GM18951 (cell line): ENCODE measurements around the gene CAMTA1.
"Not testable (repeated sequence)": the region's sequence is repeated elsewhere in the genome, so short reads cannot be mapped to it uniquely, and the experiment has no call there.

Source experiments
- POLR2A ChIP-seq: IDR thresholded peaks from 4 replicates; pipeline ENCODE4 v1.6.1; 2011; ENCODE audit warnings: mild to moderate bottlenecking; ENCODE audit not compliant: insufficient read length, insufficient read depth; ENCODE audit errors: extremely low read depth
- in situ Hi-C: fragments of 300-500 bp; cut with MboI; formaldehyde crosslinking; loops from one replicate; pipeline ENCODE4 v1.12.0; 2022; ENCODE audit warnings: low sequenced_read_pairs, mixed read lengths, inconsistent platforms; ENCODE audit not compliant: unreplicated experiment

The CAMTA1 gene

DNA sequence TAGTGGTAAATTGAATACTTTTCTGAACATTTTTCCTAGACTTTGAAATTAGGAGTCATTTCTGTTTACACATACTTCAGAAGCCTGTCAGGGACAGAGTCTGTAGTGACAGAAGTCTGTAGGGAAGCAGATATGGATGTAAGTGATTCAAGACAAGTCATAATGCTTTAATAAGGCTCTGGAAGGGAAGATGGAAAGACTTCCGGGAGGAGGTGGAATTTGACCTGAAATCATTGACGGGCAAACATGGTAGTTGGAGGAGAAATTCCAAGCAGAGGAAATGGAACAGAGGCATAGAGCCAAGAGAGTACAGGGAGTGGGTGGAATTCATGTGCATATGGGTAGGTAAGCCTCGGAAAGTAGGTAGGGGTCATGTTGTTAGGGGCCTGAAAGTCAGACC lies 22.5 kb downstream of the CAMTA1 start:
- in situ Hi-C loops, result no loop called here
- TF ChIP-seq POLR2A, result no peak

DNA sequence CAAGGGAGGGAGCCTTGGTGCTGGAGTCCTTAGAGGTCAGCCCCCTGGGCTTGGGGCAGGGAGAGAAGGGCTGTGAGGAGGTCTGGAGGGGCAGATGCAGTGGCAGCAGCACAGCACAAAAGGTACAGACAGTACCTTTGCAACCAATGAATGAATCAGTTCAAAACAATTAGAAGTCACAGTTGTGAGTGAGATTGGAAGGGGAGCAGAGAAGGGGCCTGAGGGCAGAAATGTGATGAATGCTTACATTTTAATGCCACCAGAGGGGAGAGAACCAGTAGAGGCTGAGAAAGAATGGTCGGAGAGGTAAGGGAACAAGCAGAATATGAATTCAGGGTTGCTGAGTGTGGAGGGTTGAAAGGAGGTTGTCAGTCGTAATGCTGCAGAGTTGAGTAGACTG lies 24.2 kb downstream of the CAMTA1 start:
- no peak for TF ChIP-seq POLR2A
- in situ Hi-C loops, result no loop called here

DNA sequence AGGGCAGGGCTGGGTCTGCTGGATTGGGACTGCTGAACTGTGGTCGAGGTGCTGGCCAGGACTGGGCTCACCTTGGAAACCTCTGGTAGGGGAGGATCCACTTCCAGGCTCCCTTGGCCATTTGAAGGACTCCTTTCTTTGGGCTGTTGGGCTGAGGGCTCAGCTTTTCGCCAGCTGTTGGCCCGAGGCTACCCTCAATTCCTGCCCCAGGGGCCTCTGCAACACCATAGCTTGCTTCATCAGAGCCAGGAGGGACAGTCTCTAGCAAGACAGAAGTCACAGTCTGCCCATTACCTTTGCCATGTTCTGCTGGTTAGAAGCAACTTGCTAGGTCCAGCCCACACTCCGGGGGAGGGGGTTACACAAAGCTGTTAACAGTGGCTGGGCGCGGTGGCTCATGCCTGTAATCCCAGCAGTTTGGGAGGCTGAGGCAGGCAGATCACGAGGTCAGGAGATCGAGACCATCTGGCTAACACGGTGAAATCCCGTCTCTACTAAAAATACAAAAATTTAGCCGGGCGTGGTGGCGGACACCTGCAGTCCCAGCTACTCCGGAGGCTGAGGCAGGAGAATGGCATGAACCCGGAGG lies 25.0 kb downstream of the CAMTA1 start:
- in situ Hi-C loops, result not testable (repeated sequence)

DNA sequence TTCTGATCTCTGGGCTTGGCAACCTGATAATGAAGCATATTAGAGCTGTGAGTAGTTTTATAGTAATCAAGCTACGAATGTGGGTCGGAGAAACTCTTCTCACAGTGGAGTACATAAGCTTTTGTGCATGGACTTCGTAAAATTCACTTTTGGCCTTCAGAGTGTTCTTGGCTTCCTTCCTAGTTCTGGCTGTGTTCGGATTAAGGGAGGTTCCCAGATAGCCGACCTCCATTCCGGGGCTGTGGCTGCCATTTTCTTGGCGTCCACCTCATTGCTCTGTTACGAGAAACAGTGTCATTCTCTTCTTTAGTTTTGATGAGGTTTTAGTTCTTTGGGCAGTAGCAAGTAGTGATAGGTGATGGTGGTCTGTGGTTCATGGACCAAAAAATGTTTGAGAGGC lies 26.3 kb downstream of the CAMTA1 start:
- in situ Hi-C loops, result no loop called here
- no peak for TF ChIP-seq POLR2A

DNA sequence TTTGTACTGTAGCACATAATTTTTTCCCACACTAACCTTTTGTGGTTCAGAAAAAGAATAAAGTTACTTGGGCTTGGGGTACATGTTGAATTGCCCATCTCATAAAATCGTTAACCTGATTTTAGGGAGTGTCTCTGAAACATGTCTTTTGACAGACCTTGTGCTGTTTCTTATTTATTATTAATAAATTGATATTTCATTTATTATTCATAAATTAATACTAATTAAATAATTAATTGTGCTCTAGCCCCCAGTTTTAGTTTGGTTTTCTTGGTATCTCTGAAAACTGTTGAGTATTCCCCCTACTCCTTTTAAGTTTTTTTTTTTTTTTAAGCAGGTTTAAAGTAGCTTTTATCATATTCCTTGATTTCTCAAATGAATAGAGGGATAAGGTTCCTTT lies 27.9 kb downstream of the CAMTA1 start:
- TF ChIP-seq POLR2A, result no peak
- in situ Hi-C loops, result no loop called here

DNA sequence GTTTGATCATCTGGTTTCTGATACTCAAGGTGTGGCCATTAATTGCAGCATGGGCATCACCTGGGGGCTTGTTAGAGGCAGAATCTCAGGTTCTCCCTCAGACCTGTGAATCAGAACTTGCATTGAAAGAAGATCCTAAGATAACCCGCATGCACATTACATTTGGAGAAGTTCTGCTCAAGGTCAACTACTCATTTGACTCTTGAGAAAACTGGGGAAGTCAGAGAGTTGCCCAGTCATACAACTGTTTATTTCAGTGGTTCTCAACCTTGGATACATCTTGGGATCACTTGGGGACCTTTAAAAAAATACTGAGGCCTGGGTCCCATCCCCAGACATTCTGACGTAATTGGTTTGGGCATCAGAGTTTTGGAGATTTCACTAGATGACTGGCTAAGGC lies 30.5 kb downstream of the CAMTA1 start:
- in situ Hi-C loops, result no loop called here
- TF ChIP-seq POLR2A, result no peak

DNA sequence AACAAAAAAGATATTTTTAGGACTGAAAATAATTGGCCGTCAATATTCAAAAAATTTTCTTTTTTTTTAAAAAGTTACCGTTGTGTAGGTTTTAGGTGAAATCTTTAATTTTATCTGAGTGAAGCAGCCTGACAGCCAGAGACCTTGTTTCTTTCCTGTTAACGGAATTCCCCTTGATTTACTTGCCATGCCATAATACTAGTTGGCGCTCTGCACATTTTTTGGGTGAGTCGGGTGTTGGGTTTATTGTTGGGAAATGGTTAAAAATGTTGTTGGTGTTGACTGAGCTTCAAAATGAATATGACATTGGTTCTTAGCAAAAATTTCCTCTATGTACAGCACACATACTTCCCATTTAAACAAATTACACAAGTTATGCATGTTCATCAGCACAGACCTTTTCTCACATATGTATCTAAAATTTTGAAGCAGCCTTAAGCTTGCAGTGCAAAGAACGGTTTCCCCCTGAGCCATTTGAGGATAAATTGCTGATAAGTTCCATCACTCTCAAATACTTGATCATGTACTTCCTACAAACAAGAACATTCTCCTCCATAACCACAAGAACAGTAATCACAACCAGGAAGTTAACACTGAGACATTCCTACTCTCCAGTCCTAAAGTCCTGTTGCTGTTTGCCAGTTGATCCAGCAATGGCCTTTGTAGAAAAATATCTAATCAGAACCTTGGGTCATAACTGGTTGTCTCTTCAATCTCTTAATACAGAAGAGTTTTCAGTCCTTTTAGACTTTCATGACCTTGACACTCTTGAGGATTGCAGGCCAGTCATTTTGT lies 34.2 kb downstream of the CAMTA1 start:
- in situ Hi-C loops, result no loop called here
- TF ChIP-seq POLR2A, result no peak

DNA sequence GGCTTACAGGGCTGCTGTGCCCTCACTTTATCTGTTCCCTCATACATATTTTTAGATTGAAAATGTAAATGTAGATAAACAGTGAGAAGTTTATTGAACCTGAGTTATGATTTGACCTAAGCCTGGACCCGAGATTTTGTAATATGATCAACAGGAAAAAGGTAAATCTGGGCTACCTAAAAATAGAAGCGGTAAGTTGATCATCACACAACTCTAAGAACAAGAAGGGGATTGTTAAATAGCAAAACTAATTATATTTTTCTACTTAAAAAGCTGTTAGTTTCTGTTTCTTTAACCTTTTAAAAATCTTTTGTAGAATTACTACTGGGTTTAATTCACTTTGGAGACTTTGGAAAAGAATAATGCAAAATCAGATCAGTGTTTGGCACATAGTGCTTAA lies 35.6 kb downstream of the CAMTA1 start:
- in situ Hi-C loops, result no loop called here
- TF ChIP-seq POLR2A, result no peak

DNA sequence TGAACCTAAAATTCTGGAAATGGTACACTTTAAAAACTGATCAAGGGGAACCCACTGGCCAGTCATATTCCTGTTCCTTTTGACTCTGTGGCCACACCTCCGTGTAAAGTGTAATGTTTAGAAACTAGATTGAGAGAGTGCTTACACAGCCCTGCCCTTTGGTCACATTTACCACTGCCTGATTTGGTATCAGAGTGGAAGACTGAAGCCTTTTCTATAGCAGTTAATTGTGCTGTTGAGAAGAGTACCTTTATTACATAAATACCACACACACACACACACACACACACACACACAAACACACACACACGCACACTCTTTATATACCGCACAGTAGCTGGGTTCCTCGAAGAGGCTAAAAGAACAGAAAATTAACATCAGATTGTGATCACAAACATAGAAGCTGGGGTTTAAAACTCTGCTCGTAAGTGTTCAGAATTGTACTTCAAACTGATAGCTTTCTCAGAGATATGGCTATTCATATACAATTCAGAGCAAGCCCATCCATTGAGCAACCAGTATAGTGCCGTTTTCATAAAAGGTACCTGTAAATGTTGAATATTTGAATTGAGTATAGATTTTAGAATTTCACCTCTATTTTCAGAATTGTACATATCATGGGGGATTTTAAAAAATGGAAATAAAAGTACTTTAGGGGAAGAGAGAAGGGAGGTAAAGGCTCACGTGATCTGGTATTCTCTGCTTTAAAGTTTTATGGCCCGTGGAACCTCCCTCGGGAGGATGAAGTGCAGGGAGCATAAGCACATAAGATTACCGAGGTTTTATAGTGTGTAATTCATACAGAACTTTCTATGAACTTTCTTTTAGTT lies 37.5 kb downstream of the CAMTA1 start:
- TF ChIP-seq POLR2A, result no peak
- in situ Hi-C loops, result no loop called here

DNA sequence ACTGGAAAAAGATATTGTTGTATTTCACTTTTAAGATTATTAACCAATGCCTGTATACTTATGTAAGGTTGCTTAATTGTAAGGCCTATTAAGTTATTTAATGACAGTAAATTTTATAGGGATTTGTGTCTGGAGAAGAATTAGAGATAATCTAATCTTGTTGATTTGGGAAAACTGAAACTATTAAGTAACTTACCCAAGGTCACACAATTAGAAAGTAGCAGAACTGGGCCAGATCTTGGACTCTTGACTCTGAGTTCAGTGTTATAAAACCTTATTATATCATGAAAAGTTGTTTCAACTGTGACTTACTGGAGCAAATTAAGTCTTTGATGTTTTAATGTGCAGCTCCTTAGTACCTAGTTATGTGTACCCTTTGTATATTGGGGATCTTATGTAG lies 38.5 kb downstream of the CAMTA1 start:
- TF ChIP-seq POLR2A, result no peak
- in situ Hi-C loops, result no loop called here

DNA sequence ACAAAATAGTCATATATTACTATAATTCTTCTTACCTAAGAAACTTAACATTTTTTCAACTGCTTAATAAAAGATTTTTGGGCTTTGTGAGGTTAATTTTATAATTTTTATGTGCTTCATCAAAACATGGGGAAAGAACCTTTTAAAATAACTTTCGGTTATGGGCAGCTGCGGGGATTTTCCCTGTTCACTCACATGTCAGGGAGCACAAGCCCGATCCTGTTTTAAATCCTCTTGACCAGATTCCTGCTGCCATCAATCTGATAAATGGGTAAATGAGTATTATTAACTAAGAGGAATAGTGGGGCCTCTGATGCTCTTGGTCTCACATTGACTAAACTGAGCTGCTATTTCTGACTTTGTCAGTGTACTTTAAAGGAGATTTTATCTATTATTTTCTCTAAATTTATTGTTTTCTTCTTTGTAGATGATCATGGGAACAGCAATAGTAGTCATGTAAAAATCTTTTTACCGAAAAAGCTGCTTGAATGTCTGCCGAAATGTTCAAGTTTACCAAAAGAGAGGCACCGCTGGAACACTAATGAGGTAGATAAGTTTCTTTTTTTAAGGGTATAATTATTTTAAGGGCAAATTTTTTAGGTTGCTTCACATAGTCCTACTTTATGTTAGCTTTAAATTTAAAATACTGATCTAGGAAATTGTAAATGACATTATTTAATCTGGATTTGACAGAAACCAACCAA lies 39.6 kb downstream of the CAMTA1 start:
- in situ Hi-C loops, result no loop called here
- TF ChIP-seq POLR2A, result no peak

DNA sequence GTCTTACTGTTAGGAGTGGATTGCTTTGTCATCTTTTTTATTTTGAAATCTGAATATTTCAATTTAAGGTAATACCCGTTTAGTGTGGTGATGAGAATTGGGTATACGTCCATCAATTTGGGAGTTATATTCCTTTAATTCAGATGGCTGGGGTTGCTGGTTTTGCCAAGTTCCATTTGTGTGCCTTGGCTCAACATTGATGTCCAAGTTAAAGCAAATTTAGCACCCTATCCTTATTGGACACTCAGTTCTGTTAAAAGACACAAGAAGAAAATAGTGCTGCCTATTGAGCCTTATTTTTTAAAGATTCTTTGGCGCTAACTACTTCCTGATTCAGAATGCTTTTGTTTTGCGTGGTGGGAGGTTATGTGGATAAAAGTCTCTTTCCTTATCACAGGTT lies 40.6 kb downstream of the CAMTA1 start:
- no peak for TF ChIP-seq POLR2A
- in situ Hi-C loops, result no loop called here

DNA sequence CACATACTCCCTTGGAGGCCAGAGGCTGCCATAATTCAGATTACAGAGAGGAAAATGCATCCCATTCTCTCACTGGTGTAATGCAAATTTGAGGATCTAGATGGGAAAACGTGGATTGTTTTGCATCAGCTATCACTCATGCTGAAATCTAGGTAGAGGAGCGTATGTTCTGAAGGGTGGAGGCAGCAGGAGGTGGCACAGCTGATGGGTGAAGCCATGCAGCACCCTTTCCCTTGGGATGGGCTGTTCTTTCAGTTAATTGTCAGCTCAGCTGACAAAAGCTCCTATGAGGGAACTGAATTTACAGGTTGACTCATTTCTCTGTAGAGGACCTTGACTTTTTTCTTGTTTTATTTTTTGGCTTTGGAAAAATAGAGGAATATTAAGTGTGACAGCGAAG lies 41.8 kb downstream of the CAMTA1 start:
- in situ Hi-C loops, result no loop called here

DNA sequence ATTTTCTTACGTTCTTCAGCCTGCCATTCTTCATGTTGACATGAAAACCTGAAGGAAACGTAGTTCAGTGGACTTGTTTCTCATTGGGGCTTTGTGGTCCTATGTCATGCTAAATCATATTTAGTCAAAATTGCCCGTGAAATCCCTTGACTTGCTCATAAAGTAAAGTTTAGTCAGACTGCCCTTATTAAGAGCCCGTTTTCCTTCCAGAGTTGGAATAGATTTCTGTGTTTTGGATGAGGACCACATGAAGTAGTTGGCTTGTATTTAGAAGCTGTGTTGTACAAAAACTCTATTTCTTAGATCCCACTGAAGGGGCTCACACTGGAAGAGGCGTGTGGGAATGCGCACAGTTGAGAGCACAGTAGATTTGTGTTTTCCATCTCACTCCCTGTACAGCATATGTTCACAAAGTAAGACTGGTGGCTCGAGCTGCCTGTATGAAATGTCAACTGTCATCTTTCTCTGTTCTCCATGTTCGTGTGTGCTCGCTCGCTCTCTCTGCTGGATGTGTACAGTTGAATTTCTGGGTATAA lies 42.4 kb downstream of the CAMTA1 start:
- in situ Hi-C loops, result no loop called here
- no peak for TF ChIP-seq POLR2A

More for the DNA sequence above, 41.8 kb downstream of the CAMTA1 start:
- no peak for TF ChIP-seq POLR2A
